GM12878 (cell line): ENCODE results near the gene MAX. TPM values are rescaled to one million over a fixed set of nuclear protein-coding genes. Genes with fewer than 3 reads are reported as not detected.

Experiments
- CBX3 ChIP-seq: fragments of 200-600 bp; sonication (generic); IDR thresholded peaks from 2 replicates; pipeline ENCODE4 v1.6.1; 2016; ENCODE audit warnings: low read depth, borderline replicate concordance
- CHD2 ChIP-seq: IDR thresholded peaks from 2 replicates; pipeline ENCODE4 v1.6.1; 2011; ENCODE audit warnings: low read depth, low read length, improper control_type of control experiment, borderline replicate concordance
- ZBED1 ChIP-seq: IDR thresholded peaks from 2 replicates; pipeline ENCODE4 v1.6.1; 2016; ENCODE audit warnings: borderline replicate concordance
- polyA plus RNA-seq, 11 experiments: library from polyadenylated mRNA; depleted of rRNA in 4 of 11; unstranded in 6 of 11; stranded (reverse) in 5 of 11; fragments of >200 nt; fragmentation: Nextera tagmentation in 4 of 11; fragmentation: Illumina TruSeq in 1 of 11; extraction: Ambion mirVana in 4 of 11; extraction: Trizol in 1 of 11; gene quantifications; 1 replicate in 1 of 11; 2 replicates in 10 of 11; pipeline versions ENCODE4 v1.2.1 to v1.2.3, GENCODE V29; 2011 to 2016; ENCODE audit warnings: inconsistent platforms in 2 of 11, missing spikeins in 2 of 11, low read depth in 1 of 11
- total RNA-seq, 4 experiments: library from RNA; depleted of rRNA in 3 of 4; stranded (reverse); fragments of >200 nt in 3 of 4; fragmentation: Illumina TruSeq in 1 of 4; extraction: Trizol in 1 of 4; gene quantifications; 2 replicates each; pipeline versions ENCODE4 v1.2.1 to v1.2.3, GENCODE V29; 2013 to 2021
- TF ChIP-seq, protein P1 (sequence below): fragments of 450-650 bp; IDR thresholded peaks from 2 replicates; pipeline ENCODE4 v1.6.1; 2017; ENCODE audit warnings: mild to moderate bottlenecking
- TF ChIP-seq, protein P2 (sequence below): IDR thresholded peaks from 2 replicates; pipeline ENCODE4 v1.6.1; 2012; ENCODE audit warnings: improper control_type of control experiment, low read depth, low read length; ENCODE audit not compliant: insufficient replicate concordance
- TF ChIP-seq, protein P3 (sequence below): fragments of 450-650 bp; conservative IDR thresholded peaks from 2 replicates; pipeline ENCODE4 v1.6.1; 2017; ENCODE audit warnings: mild to moderate bottlenecking, moderate library complexity

Gene MAX
- total and polyA plus RNA-seq, 10 of the 15 experiments (the other 5 are each of a cell fraction or from before 2014, with no cell fraction given), result 21.5 to 122 (median 67.5) TPM

DNA sequence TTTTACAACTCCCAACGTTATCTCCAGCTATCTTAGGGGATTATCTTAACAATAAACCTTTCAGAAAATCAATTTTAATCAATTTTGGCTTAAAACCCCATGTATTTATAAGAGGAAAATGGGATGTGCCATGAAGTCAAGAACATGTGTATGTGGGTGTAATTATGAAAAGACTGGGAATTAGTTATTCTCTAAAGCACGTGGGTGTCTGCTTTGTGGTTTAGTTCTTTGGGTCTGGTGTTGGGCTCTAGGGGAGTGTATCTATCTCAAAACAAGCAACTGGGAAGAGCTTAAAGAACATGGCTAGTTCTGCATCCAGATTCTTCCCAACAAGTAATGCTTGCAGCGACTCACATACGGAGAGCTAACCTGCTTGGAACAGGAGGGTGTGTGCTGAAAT is 40.1 kb upstream of the MAX start (continued):
- TF ChIP-seq CBX3, result no peak
- TF ChIP-seq, protein P1, sequence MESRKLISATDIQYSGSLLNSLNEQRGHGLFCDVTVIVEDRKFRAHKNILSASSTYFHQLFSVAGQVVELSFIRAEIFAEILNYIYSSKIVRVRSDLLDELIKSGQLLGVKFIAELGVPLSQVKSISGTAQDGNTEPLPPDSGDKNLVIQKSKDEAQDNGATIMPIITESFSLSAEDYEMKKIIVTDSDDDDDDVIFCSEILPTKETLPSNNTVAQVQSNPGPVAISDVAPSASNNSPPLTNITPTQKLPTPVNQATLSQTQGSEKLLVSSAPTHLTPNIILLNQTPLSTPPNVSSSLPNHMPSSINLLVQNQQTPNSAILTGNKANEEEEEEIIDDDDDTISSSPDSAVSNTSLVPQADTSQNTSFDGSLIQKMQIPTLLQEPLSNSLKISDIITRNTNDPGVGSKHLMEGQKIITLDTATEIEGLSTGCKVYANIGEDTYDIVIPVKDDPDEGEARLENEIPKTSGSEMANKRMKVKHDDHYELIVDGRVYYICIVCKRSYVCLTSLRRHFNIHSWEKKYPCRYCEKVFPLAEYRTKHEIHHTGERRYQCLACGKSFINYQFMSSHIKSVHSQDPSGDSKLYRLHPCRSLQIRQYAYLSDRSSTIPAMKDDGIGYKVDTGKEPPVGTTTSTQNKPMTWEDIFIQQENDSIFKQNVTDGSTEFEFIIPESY, result no peak
- TF ChIP-seq, protein P2, sequence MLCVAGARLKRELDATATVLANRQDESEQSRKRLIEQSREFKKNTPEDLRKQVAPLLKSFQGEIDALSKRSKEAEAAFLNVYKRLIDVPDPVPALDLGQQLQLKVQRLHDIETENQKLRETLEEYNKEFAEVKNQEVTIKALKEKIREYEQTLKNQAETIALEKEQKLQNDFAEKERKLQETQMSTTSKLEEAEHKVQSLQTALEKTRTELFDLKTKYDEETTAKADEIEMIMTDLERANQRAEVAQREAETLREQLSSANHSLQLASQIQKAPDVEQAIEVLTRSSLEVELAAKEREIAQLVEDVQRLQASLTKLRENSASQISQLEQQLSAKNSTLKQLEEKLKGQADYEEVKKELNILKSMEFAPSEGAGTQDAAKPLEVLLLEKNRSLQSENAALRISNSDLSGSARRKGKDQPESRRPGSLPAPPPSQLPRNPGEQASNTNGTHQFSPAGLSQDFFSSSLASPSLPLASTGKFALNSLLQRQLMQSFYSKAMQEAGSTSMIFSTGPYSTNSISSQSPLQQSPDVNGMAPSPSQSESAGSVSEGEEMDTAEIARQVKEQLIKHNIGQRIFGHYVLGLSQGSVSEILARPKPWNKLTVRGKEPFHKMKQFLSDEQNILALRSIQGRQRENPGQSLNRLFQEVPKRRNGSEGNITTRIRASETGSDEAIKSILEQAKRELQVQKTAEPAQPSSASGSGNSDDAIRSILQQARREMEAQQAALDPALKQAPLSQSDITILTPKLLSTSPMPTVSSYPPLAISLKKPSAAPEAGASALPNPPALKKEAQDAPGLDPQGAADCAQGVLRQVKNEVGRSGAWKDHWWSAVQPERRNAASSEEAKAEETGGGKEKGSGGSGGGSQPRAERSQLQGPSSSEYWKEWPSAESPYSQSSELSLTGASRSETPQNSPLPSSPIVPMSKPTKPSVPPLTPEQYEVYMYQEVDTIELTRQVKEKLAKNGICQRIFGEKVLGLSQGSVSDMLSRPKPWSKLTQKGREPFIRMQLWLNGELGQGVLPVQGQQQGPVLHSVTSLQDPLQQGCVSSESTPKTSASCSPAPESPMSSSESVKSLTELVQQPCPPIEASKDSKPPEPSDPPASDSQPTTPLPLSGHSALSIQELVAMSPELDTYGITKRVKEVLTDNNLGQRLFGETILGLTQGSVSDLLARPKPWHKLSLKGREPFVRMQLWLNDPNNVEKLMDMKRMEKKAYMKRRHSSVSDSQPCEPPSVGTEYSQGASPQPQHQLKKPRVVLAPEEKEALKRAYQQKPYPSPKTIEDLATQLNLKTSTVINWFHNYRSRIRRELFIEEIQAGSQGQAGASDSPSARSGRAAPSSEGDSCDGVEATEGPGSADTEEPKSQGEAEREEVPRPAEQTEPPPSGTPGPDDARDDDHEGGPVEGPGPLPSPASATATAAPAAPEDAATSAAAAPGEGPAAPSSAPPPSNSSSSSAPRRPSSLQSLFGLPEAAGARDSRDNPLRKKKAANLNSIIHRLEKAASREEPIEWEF, result no peak
- TF ChIP-seq ZBED1, result no peak
- TF ChIP-seq CHD2, result no peak
- TF ChIP-seq, protein P3, sequence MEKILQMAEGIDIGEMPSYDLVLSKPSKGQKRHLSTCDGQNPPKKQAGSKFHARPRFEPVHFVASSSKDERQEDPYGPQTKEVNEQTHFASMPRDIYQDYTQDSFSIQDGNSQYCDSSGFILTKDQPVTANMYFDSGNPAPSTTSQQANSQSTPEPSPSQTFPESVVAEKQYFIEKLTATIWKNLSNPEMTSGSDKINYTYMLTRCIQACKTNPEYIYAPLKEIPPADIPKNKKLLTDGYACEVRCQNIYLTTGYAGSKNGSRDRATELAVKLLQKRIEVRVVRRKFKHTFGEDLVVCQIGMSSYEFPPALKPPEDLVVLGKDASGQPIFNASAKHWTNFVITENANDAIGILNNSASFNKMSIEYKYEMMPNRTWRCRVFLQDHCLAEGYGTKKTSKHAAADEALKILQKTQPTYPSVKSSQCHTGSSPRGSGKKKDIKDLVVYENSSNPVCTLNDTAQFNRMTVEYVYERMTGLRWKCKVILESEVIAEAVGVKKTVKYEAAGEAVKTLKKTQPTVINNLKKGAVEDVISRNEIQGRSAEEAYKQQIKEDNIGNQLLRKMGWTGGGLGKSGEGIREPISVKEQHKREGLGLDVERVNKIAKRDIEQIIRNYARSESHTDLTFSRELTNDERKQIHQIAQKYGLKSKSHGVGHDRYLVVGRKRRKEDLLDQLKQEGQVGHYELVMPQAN, result no peak
